ENCODE results near the gene ABCC8.

Gene ABCC8

DNA sequence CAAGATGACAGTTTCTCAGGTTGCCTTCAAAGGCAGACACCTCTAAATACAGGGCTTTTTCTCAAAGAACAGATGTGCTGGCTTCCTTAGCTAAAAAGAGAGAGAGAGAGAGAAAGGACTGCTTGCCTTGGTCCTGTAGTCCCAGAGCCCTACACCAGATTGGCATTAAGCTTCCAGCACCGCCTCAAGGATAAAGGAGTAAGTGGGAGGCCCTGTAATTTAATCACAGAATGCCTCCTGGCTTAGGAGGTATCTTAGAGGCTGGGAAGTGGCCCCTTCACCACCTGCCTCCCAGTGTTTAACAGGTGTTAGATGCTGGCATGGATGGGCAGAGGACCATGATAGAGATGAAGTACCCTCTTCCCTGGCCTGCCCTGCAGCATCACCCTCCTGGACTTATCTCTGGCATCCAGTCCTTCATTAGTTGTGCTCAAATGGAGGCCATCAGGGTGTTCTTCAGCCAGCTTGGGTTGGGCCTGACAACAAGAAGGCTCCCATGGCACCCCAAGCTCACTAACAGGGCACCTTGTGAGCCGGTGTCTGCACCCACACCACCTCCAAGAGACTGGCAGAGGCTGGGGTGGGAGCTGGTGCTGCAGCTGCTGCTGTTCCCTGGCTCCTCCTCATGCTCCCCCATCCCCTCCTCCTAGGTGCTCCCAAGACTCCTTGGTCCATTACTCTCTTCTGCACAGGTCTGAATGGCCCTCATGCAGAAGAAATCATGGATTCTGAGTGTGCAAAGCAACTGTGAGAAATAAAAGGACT is 32.5 kb downstream of the ABCC8 start:
- Mint-ChIP-seq H3K27ac (no peak overlapping the region), H3K4me3 (no peak overlapping the region), H3K9me3 (peaks cover 2% of the 10 kb centered on the region), H3K27me3 (ENCODE audit: low read depth) (peaks cover 36% of the 10 kb centered on the region), H3K4me1 (no peaks in the 10 kb centered on the region), H3K36me3 (ENCODE audit: low read depth) (no peaks in the 10 kb centered on the region)
- TF ChIP-seq CTCF (IDR thresholded peaks at IDR 0.05; ENCODE audit: unreplicated experiment in 3 of 3): no peak

DNA sequence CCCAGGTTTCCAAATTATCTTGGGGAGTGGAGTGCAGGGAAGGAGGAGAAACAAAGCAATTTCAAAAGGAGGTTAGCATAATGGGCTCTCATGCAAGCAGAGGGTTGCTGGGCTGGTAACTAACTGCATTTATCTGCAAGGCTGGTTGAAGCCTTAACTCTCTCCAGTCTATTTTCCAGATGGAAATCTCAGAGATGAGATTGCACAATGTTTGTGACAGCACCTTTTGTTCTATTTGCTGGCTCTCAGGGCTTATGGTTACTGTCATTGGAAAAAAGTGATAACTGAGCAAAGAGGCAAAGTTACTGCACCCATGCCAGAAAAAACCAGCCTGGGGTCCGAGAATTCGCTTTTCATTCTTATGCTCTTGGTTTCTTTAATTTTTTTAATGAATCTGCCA is 33.2 kb downstream of the ABCC8 start:
- H3K9me3 Mint-ChIP-seq: peaks cover 2% of the 10 kb centered on the region
- no peaks in the 10 kb centered on the region for H3K4me1 Mint-ChIP-seq
- peaks cover 42% of the 10 kb centered on the region for H3K27me3 Mint-ChIP-seq (ENCODE audit: low read depth)
- H3K27ac Mint-ChIP-seq: no peak overlapping the region
- H3K36me3 Mint-ChIP-seq (ENCODE audit: low read depth): no peaks in the 10 kb centered on the region
- TF ChIP-seq CTCF (IDR thresholded peaks at IDR 0.05; ENCODE audit: unreplicated experiment in 3 of 3): no peak
- no peak overlapping the region for H3K4me3 Mint-ChIP-seq

GRCh38 chr11:17443000-17443399 is 33.6 kb downstream of the ABCC8 start:
- Mint-ChIP-seq H3K9me3 (peaks cover 2% of the 10 kb centered on the region), H3K36me3 (ENCODE audit: low read depth) (no peaks in the 10 kb centered on the region), H3K4me3 (no peak overlapping the region), H3K4me1 (no peaks in the 10 kb centered on the region), H3K27me3 (ENCODE audit: low read depth) (peaks cover 45% of the 10 kb centered on the region), H3K27ac (no peak overlapping the region)
- TF ChIP-seq CTCF (IDR thresholded peaks at IDR 0.05; ENCODE audit: unreplicated experiment in 3 of 3): no peak

DNA sequence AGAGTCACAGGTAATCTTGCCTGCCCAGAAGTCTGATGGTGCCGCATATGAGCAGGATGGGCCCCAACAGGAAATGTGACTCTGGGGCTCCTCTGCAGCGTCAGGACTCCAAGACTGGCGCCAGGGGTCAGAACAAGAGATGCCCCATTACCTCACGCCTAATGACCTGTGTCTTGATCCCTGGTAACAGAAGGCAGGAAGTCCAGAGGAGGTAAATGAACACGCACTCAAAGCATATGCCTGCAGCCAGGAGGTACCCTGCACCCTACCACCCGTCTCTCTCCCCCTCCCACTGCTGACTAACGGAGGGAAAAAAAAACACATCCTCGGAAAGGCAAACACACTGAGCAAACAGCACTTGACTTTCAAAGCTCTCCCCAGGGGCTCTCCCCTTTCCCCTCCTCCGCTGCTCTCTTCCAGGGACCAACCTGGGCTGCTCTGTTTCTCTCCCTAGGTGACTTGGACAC is 37.3 kb downstream of the ABCC8 start:
- Mint-ChIP-seq H3K27ac (no peak overlapping the region), H3K36me3 (ENCODE audit: low read depth) (no peaks in the 10 kb centered on the region), H3K9me3 (peaks cover 2% of the 10 kb centered on the region), H3K27me3 (ENCODE audit: low read depth) (peaks cover 34% of the 10 kb centered on the region), H3K4me3 (no peak overlapping the region), H3K4me1 (peaks cover 13% of the 10 kb centered on the region)
- no peak for TF ChIP-seq CTCF (IDR thresholded peaks at IDR 0.05; ENCODE audit: unreplicated experiment in 3 of 3)

DNA sequence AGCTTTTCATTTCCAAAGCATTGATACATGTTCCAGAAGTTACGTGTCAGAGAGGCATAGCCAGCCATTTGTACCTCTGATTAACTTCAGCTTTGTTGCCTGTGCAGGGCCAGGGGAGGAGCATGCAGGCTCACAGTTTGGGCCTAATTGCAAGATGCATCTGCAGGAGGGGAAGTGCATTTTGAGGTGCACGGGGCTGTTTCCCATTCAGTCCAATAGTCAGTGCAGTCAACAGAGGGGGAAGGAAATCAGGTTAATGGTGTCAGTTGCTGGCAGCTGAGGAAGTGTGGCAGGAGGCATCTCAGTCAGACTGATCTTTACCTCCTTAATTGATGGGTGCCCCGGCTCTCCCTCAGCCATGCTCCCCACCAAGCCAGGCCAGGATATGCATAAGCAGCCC is 39.3 kb downstream of the ABCC8 start:
- Mint-ChIP-seq H3K4me1 (peaks cover 22% of the 10 kb centered on the region), H3K4me3 (no peak overlapping the region), H3K9me3 (peaks cover 2% of the 10 kb centered on the region), H3K27ac (no peak overlapping the region), H3K36me3 (ENCODE audit: low read depth) (no peaks in the 10 kb centered on the region), H3K27me3 (ENCODE audit: low read depth) (peaks cover 42% of the 10 kb centered on the region)
- no peak for TF ChIP-seq CTCF (IDR thresholded peaks at IDR 0.05; ENCODE audit: unreplicated experiment in 3 of 3)

DNA sequence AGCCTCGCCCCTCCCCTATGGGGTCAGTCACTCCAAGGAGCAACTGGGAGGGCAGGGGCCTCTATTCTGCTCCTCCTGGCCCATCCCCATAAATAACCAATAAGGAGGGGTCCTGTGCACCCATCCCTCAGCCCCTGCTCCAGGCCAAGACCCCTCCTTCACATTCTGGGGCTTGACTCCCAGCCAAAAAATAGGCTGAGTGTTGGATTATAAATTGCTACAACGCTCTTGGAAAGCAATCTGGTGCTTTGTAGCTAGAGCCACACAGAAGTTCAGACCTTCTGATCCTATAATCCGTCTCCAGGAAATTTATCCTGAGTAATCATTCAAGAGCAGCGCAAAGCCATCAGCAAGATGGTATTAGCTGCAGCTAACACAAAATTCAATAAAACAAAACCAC is 42.5 kb downstream of the ABCC8 start:
- no peak overlapping the region for H3K27ac Mint-ChIP-seq
- peaks cover 44% of the 10 kb centered on the region for H3K4me1 Mint-ChIP-seq
- peaks cover 32% of the 10 kb centered on the region for H3K27me3 Mint-ChIP-seq (ENCODE audit: low read depth)
- H3K9me3 Mint-ChIP-seq: no peaks in the 10 kb centered on the region
- no peaks in the 10 kb centered on the region for H3K36me3 Mint-ChIP-seq (ENCODE audit: low read depth)
- TF ChIP-seq CTCF (IDR thresholded peaks at IDR 0.05; ENCODE audit: unreplicated experiment in 3 of 3): no peak
- no peak overlapping the region for H3K4me3 Mint-ChIP-seq
